Neural cell (in vitro differentiated cells): ENCODE measurements around the gene GALNT5.

ENCODE experiments used
- EP300 ChIP-seq: fragments of 450-650 bp; conservative IDR thresholded peaks from 2 replicates; pipeline ENCODE4 v1.6.1; 2014; ENCODE audit warnings: antibody characterized with exemption, mild to moderate bottlenecking, moderate library complexity; ENCODE audit not compliant: poor library complexity, severe bottlenecking
- EZH2 ChIP-seq: fragments of 200-600, 300-800 bp; shearing (Covaris generic), sonication (generic); IDR thresholded peaks from 2 replicates; pipeline ENCODE4 v1.6.1; 2014; ENCODE audit warnings: antibody characterized with exemption, low read length, borderline replicate concordance, mild to moderate bottlenecking; ENCODE audit not compliant: insufficient read depth, poor library complexity, severe bottlenecking
- POLR2AphosphoS5 ChIP-seq: IDR thresholded peaks from 2 replicates; pipeline ENCODE4 v1.6.1; 2012
- RAD21 ChIP-seq: fragments of 450-650 bp; conservative IDR thresholded peaks from 2 replicates; pipeline ENCODE4 v1.6.1; 2014; ENCODE audit warnings: antibody characterized with exemption, mild to moderate bottlenecking, moderate library complexity
- TAF1 ChIP-seq: IDR thresholded peaks from 2 replicates; pipeline ENCODE4 v1.6.1; 2012; ENCODE audit warnings: low read depth
- TF ChIP-seq, protein P1 (sequence below): fragments of 450-650 bp; IDR thresholded peaks from 2 replicates; pipeline ENCODE4 v1.5.1; 2014; ENCODE audit warnings: antibody characterized with exemption, mild to moderate bottlenecking, moderate library complexity; ENCODE audit not compliant: poor library complexity, severe bottlenecking
- TF ChIP-seq, protein P2 (sequence below): IDR thresholded peaks from 2 replicates; pipeline ENCODE4 v1.6.1; 2012; ENCODE audit warnings: borderline replicate concordance

DNA sequence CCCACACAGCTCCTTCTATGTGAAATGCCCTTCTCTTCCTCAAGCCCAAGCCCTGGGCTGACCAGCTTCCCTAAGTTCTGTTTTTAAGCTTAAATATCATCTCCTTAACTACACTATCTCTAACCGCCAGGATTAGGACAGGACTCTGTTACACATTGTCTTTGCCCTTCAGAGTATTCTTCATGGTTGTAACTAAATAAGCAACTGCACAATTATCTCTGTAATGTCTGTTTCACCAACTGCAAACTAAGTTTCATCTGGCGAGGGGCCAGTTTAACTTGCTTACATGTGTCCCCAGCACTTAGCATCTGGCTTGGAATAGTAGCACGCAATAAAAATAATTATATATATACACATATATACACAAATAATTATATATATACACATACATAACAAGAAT lies 69.2 kb downstream of the GALNT5 start:
- TF ChIP-seq RAD21: no peak
- TF ChIP-seq, protein P1, sequence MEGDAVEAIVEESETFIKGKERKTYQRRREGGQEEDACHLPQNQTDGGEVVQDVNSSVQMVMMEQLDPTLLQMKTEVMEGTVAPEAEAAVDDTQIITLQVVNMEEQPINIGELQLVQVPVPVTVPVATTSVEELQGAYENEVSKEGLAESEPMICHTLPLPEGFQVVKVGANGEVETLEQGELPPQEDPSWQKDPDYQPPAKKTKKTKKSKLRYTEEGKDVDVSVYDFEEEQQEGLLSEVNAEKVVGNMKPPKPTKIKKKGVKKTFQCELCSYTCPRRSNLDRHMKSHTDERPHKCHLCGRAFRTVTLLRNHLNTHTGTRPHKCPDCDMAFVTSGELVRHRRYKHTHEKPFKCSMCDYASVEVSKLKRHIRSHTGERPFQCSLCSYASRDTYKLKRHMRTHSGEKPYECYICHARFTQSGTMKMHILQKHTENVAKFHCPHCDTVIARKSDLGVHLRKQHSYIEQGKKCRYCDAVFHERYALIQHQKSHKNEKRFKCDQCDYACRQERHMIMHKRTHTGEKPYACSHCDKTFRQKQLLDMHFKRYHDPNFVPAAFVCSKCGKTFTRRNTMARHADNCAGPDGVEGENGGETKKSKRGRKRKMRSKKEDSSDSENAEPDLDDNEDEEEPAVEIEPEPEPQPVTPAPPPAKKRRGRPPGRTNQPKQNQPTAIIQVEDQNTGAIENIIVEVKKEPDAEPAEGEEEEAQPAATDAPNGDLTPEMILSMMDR: no peak
- no peak for TF ChIP-seq EZH2
- TF ChIP-seq POLR2AphosphoS5: no peak
- TF ChIP-seq, protein P2, sequence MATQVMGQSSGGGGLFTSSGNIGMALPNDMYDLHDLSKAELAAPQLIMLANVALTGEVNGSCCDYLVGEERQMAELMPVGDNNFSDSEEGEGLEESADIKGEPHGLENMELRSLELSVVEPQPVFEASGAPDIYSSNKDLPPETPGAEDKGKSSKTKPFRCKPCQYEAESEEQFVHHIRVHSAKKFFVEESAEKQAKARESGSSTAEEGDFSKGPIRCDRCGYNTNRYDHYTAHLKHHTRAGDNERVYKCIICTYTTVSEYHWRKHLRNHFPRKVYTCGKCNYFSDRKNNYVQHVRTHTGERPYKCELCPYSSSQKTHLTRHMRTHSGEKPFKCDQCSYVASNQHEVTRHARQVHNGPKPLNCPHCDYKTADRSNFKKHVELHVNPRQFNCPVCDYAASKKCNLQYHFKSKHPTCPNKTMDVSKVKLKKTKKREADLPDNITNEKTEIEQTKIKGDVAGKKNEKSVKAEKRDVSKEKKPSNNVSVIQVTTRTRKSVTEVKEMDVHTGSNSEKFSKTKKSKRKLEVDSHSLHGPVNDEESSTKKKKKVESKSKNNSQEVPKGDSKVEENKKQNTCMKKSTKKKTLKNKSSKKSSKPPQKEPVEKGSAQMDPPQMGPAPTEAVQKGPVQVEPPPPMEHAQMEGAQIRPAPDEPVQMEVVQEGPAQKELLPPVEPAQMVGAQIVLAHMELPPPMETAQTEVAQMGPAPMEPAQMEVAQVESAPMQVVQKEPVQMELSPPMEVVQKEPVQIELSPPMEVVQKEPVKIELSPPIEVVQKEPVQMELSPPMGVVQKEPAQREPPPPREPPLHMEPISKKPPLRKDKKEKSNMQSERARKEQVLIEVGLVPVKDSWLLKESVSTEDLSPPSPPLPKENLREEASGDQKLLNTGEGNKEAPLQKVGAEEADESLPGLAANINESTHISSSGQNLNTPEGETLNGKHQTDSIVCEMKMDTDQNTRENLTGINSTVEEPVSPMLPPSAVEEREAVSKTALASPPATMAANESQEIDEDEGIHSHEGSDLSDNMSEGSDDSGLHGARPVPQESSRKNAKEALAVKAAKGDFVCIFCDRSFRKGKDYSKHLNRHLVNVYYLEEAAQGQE: no peak
- no peak for TF ChIP-seq TAF1
- TF ChIP-seq EP300: no peak
